H9 (cell line): Measurements from ENCODE around the gene MICAL2. TPM values are rescaled to one million over a fixed set of nuclear protein-coding genes. Genes with fewer than 3 reads are reported as not detected.

Source experiments
- DNase-seq: peaks from one replicate; pipeline ENCODE4 v3.0.0-alpha.2; 2017
- H2AFZ ChIP-seq: one replicate; pipeline ENCODE4 v1.6.1; 2013; ENCODE audit warnings: mild to moderate bottlenecking, low read length, control low read depth, moderate library complexity
- H2AK5ac ChIP-seq: 2 replicates; pipeline ENCODE4 v1.6.1; 2013; ENCODE audit warnings: low read length, control low read depth, mixed read lengths; ENCODE audit not compliant: insufficient read length
- H2BK120ac ChIP-seq: one replicate; pipeline ENCODE4 v1.6.1; 2013; ENCODE audit warnings: low read depth, mild to moderate bottlenecking, low read length, control low read depth, inconsistent platforms; ENCODE audit not compliant: poor library complexity, severe bottlenecking
- H2BK12ac ChIP-seq: 2 replicates; pipeline ENCODE4 v1.6.1; 2013; ENCODE audit warnings: low read length, control low read depth, mixed read lengths, low read depth; ENCODE audit not compliant: insufficient read length
- H2BK15ac ChIP-seq: 2 replicates; pipeline ENCODE4 v1.6.1; 2013; ENCODE audit warnings: low read depth, low read length, control low read depth
- H2BK20ac ChIP-seq: one replicate; pipeline ENCODE4 v1.6.1; 2013; ENCODE audit warnings: low read depth, mild to moderate bottlenecking, low read length, control low read depth, inconsistent platforms; ENCODE audit not compliant: poor library complexity, severe bottlenecking
- H2BK5ac ChIP-seq: 2 replicates; pipeline ENCODE4 v1.6.1; 2013; ENCODE audit warnings: low read length, control low read depth, mixed read lengths; ENCODE audit not compliant: insufficient read length
- H3K14ac ChIP-seq: 2 replicates; pipeline ENCODE4 v1.6.1; 2013; ENCODE audit warnings: low read length, control low read depth; ENCODE audit not compliant: insufficient read depth
- H3K18ac ChIP-seq: 2 replicates; pipeline ENCODE4 v1.6.1; 2013; ENCODE audit warnings: low read depth, mild to moderate bottlenecking, mixed read lengths, low read length, control low read depth; ENCODE audit not compliant: insufficient read length
- H3K23ac ChIP-seq: 2 replicates; pipeline ENCODE4 v1.6.1; 2013; ENCODE audit warnings: low read length, control low read depth, mixed read lengths, low read depth; ENCODE audit not compliant: insufficient read length
- H3K23me2 ChIP-seq: 2 replicates; pipeline ENCODE4 v1.6.1; 2013; ENCODE audit warnings: low read depth, mild to moderate bottlenecking, mixed read lengths, low read length, control low read depth; ENCODE audit not compliant: insufficient read length, poor library complexity, severe bottlenecking
- H3K27ac ChIP-seq: 2 replicates; pipeline ENCODE4 v1.5.1; 2013; ENCODE audit warnings: low read length, control low read depth, mixed read lengths, low read depth; ENCODE audit not compliant: insufficient read length
- H3K27me3 ChIP-seq: 2 replicates; pipeline ENCODE4 v1.6.1; 2013; ENCODE audit warnings: low read length, control low read depth, inconsistent platforms; ENCODE audit not compliant: insufficient read depth
- H3K4ac ChIP-seq: 2 replicates; pipeline ENCODE4 v1.6.1; 2013; ENCODE audit warnings: low read depth, mild to moderate bottlenecking, control low read depth, inconsistent platforms, low read length, moderate library complexity
- H3K4me1 ChIP-seq: 2 replicates; pipeline ENCODE4 v1.6.1; 2013; ENCODE audit warnings: low read length, control low read depth, inconsistent platforms; ENCODE audit not compliant: insufficient read depth
- H3K4me2 ChIP-seq: 2 replicates; pipeline ENCODE4 v1.6.1; 2013; ENCODE audit warnings: low read length, control low read depth, mixed read lengths; ENCODE audit not compliant: insufficient read length, insufficient read depth
- H3K56ac ChIP-seq: 2 replicates; pipeline ENCODE4 v1.6.1; 2013; ENCODE audit warnings: low read depth, mild to moderate bottlenecking, mixed read lengths, low read length, control low read depth; ENCODE audit not compliant: insufficient read length
- H3K79me1 ChIP-seq: 2 replicates; pipeline ENCODE4 v1.6.1; 2013; ENCODE audit warnings: low read depth, mild to moderate bottlenecking, moderate library complexity, low read length, control low read depth, inconsistent platforms; ENCODE audit not compliant: insufficient read depth, poor library complexity, severe bottlenecking
- H3K79me2 ChIP-seq: 2 replicates; pipeline ENCODE4 v1.6.1; 2013; ENCODE audit warnings: low read length, control low read depth, inconsistent platforms; ENCODE audit not compliant: insufficient read depth
- H3K9ac ChIP-seq: 2 replicates; pipeline ENCODE4 v1.6.1; 2013; ENCODE audit warnings: low read length, control low read depth, mixed read lengths; ENCODE audit not compliant: insufficient read length; ENCODE audit errors: extremely low read depth
- H3K9me3 ChIP-seq: one replicate; pipeline ENCODE4 v1.6.1; 2013; ENCODE audit warnings: low read depth, low read length, inconsistent platforms; ENCODE audit not compliant: control insufficient read depth
- H3T11ph ChIP-seq: one replicate; pipeline ENCODE4 v1.6.1; 2013; ENCODE audit warnings: mild to moderate bottlenecking, low read length, control low read depth, inconsistent platforms
- H4K20me1 ChIP-seq: one replicate; pipeline ENCODE4 v1.6.1; 2013; ENCODE audit not compliant: control insufficient read depth, insufficient read length, insufficient read depth
- H4K5ac ChIP-seq: 2 replicates; pipeline ENCODE4 v1.6.1; 2013; ENCODE audit warnings: low read depth, mild to moderate bottlenecking, mixed read lengths, low read length, control low read depth; ENCODE audit not compliant: insufficient read length
- H4K8ac ChIP-seq: replicated peaks from 2 replicates; pipeline ENCODE4 v1.6.1; 2013; ENCODE audit warnings: low read length, control low read depth, mixed read lengths, low read depth; ENCODE audit not compliant: insufficient read length
- H4K91ac ChIP-seq: 2 replicates; pipeline ENCODE4 v1.6.1; 2013; ENCODE audit warnings: low read depth, mild to moderate bottlenecking, moderate library complexity, mixed read lengths, low read length, control low read depth; ENCODE audit not compliant: insufficient read length
- H3K27ac Mint-ChIP-seq, 3 experiments: 2 replicates in 2 of 3; 3 replicates in 1 of 3; pipeline ENCODE4 v1.8.0; 2020 to 2021; ENCODE audit warnings: mixed read lengths in 3 of 3, mild to moderate bottlenecking in 1 of 3, moderate library complexity in 1 of 3
- H3K27me3 Mint-ChIP-seq: 2 replicates; pipeline ENCODE4 v1.8.0; 2021; ENCODE audit warnings: low read depth, mild to moderate bottlenecking, moderate library complexity, mixed read lengths
- H3K36me3 Mint-ChIP-seq, 3 experiments: 2 replicates in 2 of 3; 3 replicates in 1 of 3; pipeline ENCODE4 v1.8.0; 2020 to 2021; ENCODE audit warnings: low read depth in 3 of 3, mixed read lengths in 3 of 3; ENCODE audit not compliant: insufficient read depth in 1 of 3
- H3K4me1 Mint-ChIP-seq, 2 experiments: 2 replicates each; pipeline ENCODE4 v1.8.0; 2020; ENCODE audit warnings: mixed read lengths in 2 of 2
- H3K4me3 Mint-ChIP-seq, 2 experiments: 2 replicates in 1 of 2; 3 replicates in 1 of 2; pipeline ENCODE4 v1.8.0; 2020 to 2021; ENCODE audit warnings: mild to moderate bottlenecking in 2 of 2, mixed read lengths in 2 of 2, moderate library complexity in 1 of 2
- H3K9me3 Mint-ChIP-seq, 2 experiments: 2 replicates in 1 of 2; 3 replicates in 1 of 2; pipeline ENCODE4 v1.8.0; 2020; ENCODE audit warnings: mild to moderate bottlenecking in 2 of 2, mixed read lengths in 2 of 2, moderate library complexity in 1 of 2
- WGBS: extraction: QIAGEN DNeasy Blood & Tissue Kit; methylation state at CpG from one replicate; pipeline ENCODE4 v1.1.7; 2013; ENCODE audit warnings: missing lambda C conversion rate, low lambda C conversion rate, mixed read lengths; ENCODE audit not compliant: insufficient read length; ENCODE audit errors: extremely low coverage; 5-methylcytosine and 5-hydroxymethylcytosine counted together
- total RNA-seq: library from RNA; stranded (reverse); gene quantifications from 2 replicates; pipeline ENCODE4 v1.2.1, GENCODE V29; 2021
- TF ChIP-seq, protein P1 (sequence below): fragments of 200-600 bp; sonication (generic); conservative IDR thresholded peaks from 3 replicates; pipeline ENCODE4 v1.8.0; 2021; ENCODE audit warnings: antibody characterized with exemption, mild to moderate bottlenecking

Gene MICAL2
- total RNA-seq, 1 experiment from 2014 or later = 4.7 TPM

DNA sequence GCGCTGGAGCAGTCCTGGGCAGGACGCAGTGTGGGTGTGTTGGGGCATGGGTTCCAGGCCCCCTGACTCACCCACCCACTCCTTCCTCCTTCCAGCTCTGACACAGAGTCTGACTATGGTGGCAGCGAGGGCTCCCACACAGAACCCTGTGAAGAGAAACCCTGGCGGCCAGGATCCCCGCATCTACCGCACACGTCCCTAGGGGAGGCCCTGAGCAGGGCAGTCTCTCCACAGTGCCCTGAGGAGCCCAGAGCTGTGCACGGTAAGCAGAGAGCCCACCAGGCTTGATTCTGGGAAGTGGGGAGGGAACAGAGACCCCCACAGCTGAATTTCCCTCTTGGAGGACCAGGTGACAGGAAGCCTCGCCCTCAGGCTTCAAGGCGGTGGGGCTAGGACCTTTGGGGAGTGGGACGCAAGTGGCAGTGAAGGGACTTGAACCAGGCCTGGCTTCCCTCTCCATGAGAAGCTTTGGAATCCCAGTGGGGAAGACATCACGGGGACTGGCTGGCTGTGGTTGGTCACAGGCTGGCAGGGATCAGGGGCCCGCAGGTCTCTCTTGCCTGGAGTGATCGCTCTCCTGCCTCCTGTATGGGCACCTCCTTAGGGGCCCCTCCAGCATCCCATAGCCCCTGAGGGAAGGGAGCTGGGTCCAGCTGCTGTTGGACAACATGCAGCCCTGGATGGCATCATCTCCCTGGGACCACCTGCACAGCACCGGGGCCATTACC lies 170.6 kb downstream of the MICAL2 start:
- Histone ChIP-seq H2BK120ac (no peak overlapping the region), H3K56ac (no peak overlapping the region), H3K14ac (no peak overlapping the region), H4K5ac (no peak overlapping the region), H3K18ac (peak overlapping the region; percentile 47), H2BK5ac (no peak overlapping the region), H2BK15ac (no peak overlapping the region), H4K91ac (no peak overlapping the region), H3K27ac (no peak overlapping the region), H2AK5ac (no peak overlapping the region), H3K79me1 (no peaks in the 10 kb centered on the region), H3K23ac (no peak overlapping the region), H2AFZ (no peak overlapping the region), H3K9me3 (no peaks in the 10 kb centered on the region), H3K4me2 (no peak overlapping the region), H2BK20ac (no peak overlapping the region), H2BK12ac (no peak overlapping the region), H3K4me1 (no peaks in the 10 kb centered on the region), H3K27me3 (no peaks in the 10 kb centered on the region), H4K8ac (no peak overlapping the region), H3T11ph (no peak overlapping the region), H3K4ac (no peak overlapping the region), H3K9ac (no peak overlapping the region), H3K23me2 (no peaks in the 10 kb centered on the region), H3K79me2 (no peaks in the 10 kb centered on the region), H4K20me1 (no peaks in the 10 kb centered on the region)
- H3K4me3 Mint-ChIP-seq = no peak overlapping the region
- no CpG with 5 or more reads among the region's 15 CpGs for WGBS
- H3K27ac Mint-ChIP-seq = no peak overlapping the region
- peaks cover 6% of the 10 kb centered on the region for H3K27me3 Mint-ChIP-seq
- H3K36me3 Mint-ChIP-seq = no peaks in the 10 kb centered on the region
- peaks cover 15 to 23% of the 10 kb centered on the region in 2 experiments for H3K4me1 Mint-ChIP-seq
- no peaks in the 10 kb centered on the region for H3K9me3 Mint-ChIP-seq
- DNase-seq = peak; percentile 19
- TF ChIP-seq, protein P1, sequence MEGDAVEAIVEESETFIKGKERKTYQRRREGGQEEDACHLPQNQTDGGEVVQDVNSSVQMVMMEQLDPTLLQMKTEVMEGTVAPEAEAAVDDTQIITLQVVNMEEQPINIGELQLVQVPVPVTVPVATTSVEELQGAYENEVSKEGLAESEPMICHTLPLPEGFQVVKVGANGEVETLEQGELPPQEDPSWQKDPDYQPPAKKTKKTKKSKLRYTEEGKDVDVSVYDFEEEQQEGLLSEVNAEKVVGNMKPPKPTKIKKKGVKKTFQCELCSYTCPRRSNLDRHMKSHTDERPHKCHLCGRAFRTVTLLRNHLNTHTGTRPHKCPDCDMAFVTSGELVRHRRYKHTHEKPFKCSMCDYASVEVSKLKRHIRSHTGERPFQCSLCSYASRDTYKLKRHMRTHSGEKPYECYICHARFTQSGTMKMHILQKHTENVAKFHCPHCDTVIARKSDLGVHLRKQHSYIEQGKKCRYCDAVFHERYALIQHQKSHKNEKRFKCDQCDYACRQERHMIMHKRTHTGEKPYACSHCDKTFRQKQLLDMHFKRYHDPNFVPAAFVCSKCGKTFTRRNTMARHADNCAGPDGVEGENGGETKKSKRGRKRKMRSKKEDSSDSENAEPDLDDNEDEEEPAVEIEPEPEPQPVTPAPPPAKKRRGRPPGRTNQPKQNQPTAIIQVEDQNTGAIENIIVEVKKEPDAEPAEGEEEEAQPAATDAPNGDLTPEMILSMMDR = no peak
